Endothelial cell of umbilical vein (primary cell): ENCODE results near the gene CD248. TPM values are rescaled to one million over a fixed set of nuclear protein-coding genes. Genes with fewer than 3 reads are reported as not detected.
"Not testable (repeated sequence)": the region's sequence is repeated elsewhere in the genome, so short reads cannot be mapped to it uniquely, and the experiment has no call there.

ENCODE experiments used
- BruUV-seq: library from RNA; stranded (reverse); fragments of 400-500 nt; replicated peaks from 2 replicates; lab custom pipeline; 2021; lab: Mats Ljungman, UMichigan
- CTCF ChIA-PET: fragments of 300-600, 350-600 bp; sonication (Branson Sonifier 250); formaldehyde crosslinking; loops from one replicate; lab custom pipeline; 2021; ENCODE audit warnings: antibody characterized with exemption, inconsistent platforms; lab: Charles Lee
- POLR2A ChIA-PET: fragments of 300-600, 350-600 bp; sonication (Branson Sonifier 250); formaldehyde crosslinking; loops from one replicate; lab custom pipeline; 2021; ENCODE audit warnings: antibody characterized with exemption, inconsistent platforms; lab: Charles Lee
- DNase-seq: peaks from one replicate; pipeline ENCODE4 v3.0.0-alpha.2; 2011; ENCODE audit warnings: low read depth, low spot score
- FAIRE-seq: peaks from 2 replicates; lab custom pipeline; 2011; peaks lifted over from hg19 to GRCh38; lab: Jason Lieb, UNC
- H2AFZ ChIP-seq: 2 replicates; pipeline ENCODE4 v1.6.0; 2012; ENCODE audit warnings: low read depth, low read length, control low read depth, inconsistent platforms
- H3K27ac ChIP-seq: 2 replicates; pipeline ENCODE4 v1.5.1; 2011; ENCODE audit warnings: low read depth, mild to moderate bottlenecking, control low read depth, low read length, moderate library complexity; ENCODE audit not compliant: insufficient read depth
- H3K27me3 ChIP-seq, 2 experiments: 2 replicates each; pipeline versions ENCODE4 v1.6.0 to v1.6.1; 2011; ENCODE audit warnings: low read length in 2 of 2, mixed read lengths in 1 of 2; ENCODE audit not compliant: control insufficient read depth in 2 of 2, insufficient read depth in 2 of 2
- H3K36me3 ChIP-seq, 2 experiments: 2 replicates in 1 of 2; 3 replicates in 1 of 2; pipeline ENCODE4 v1.5.1; 2011; ENCODE audit warnings: low read length in 2 of 2, mild to moderate bottlenecking in 1 of 2, moderate library complexity in 1 of 2; ENCODE audit not compliant: control insufficient read depth in 2 of 2, insufficient read depth in 2 of 2; ENCODE audit errors: extremely low read depth in 1 of 2
- H3K4me1 ChIP-seq: 3 replicates; pipeline ENCODE4 v1.5.1; 2011; ENCODE audit warnings: mild to moderate bottlenecking, low read length; ENCODE audit not compliant: control insufficient read depth, insufficient read depth; ENCODE audit errors: extremely low read depth
- H3K4me2 ChIP-seq: 2 replicates; pipeline ENCODE4 v1.6.1; 2011; ENCODE audit warnings: low read length, control low read depth, mixed read lengths; ENCODE audit not compliant: insufficient read depth
- H3K4me3 ChIP-seq, 3 experiments: fragments of 200-600 bp in 1 of 3; sonication (generic), shearing (Covaris generic) in 1 of 3; replicated peaks in 1 of 3; 2 replicates each; pipeline ENCODE4 v1.5.1; 2011 to 2016; ENCODE audit warnings: control low read depth in 3 of 3, low read length in 3 of 3, mild to moderate bottlenecking in 2 of 3, inconsistent platforms in 1 of 3, low read depth in 1 of 3, moderate library complexity in 1 of 3; ENCODE audit not compliant: insufficient read depth in 1 of 3
- H3K79me2 ChIP-seq: 2 replicates; pipeline ENCODE4 v1.6.0; 2012; ENCODE audit warnings: low read length, inconsistent platforms; ENCODE audit not compliant: control insufficient read depth, insufficient read depth
- H3K9ac ChIP-seq: replicated peaks from 2 replicates; pipeline ENCODE3; 2011; ENCODE audit warnings: low read length, control low read depth; ENCODE audit not compliant: insufficient read depth; ENCODE audit errors: extremely low read depth
- H3K9me1 ChIP-seq: replicated peaks from 3 replicates; pipeline ENCODE4 v1.6.0; 2011; ENCODE audit warnings: mild to moderate bottlenecking, low read length; ENCODE audit not compliant: control insufficient read depth, insufficient read depth; ENCODE audit errors: extremely low read depth
- H3K9me3 ChIP-seq: replicated peaks from 2 replicates; pipeline ENCODE4 v1.5.1; 2012; ENCODE audit warnings: low read length, inconsistent platforms; ENCODE audit not compliant: control insufficient read depth, insufficient read depth
- H4K20me1 ChIP-seq: replicated peaks from 2 replicates; pipeline ENCODE3; 2011; ENCODE audit warnings: mild to moderate bottlenecking, low read length; ENCODE audit not compliant: control insufficient read depth, insufficient read depth; ENCODE audit errors: extremely low read depth
- GATA2 ChIP-seq: IDR thresholded peaks from 2 replicates; pipeline ENCODE4 v1.7.0; 2011; ENCODE audit warnings: low read depth, mild to moderate bottlenecking, moderate library complexity, mixed read lengths, low read length; ENCODE audit not compliant: insufficient read length, insufficient read depth
- dilution Hi-C: fragments of 300-500 bp; cut with MboI; formaldehyde crosslinking; loops from one replicate; pipeline ENCODE4 v1.15.0; 2019; ENCODE audit warnings: low sequenced_read_pairs; ENCODE audit not compliant: extremely low pct_ligation_motif_present
- intact Hi-C: fragments of 100-400 bp; cut with micrococcal nuclease; formaldehyde crosslinking; loops from one replicate; pipeline ENCODE4 v1.10.0; 2022
- polyA plus RNA-seq, 4 experiments: library from polyadenylated mRNA; depleted of rRNA in 3 of 4; stranded (reverse) in 3 of 4; unstranded in 1 of 4; fragments of >200 nt; gene quantifications; 2 replicates each; pipeline versions ENCODE4 v1.2.1 to v1.2.3, GENCODE V29; 2011 to 2012; ENCODE audit warnings: missing spikeins in 1 of 4
- total RNA-seq: library from RNA; stranded (reverse); gene quantifications from 2 replicates; pipeline ENCODE4 v1.2.3, GENCODE V29; 2021
- TF ChIP-seq, protein P1 (sequence below), 2 donors: IDR thresholded peaks; 1 replicate in 1 of 2; 2 replicates in 1 of 2; pipeline ENCODE4 v1.5.1; 2011; ENCODE audit warnings: low read length in 2 of 2, mild to moderate bottlenecking in 2 of 2, moderate library complexity in 2 of 2, control low read depth in 1 of 2, inconsistent platforms in 1 of 2, low read depth in 1 of 2; ENCODE audit not compliant: insufficient read depth in 1 of 2; ENCODE audit errors: extremely low read depth in 1 of 2

CD248 gene
- total and polyA plus RNA-seq, 2 donors (not counting 3 experiments of a cell fraction or from before 2014, with no cell fraction given) = 0.10 TPM; not detected in 1

GRCh38 chr11:66311470-66311964, 5.3 kb downstream of the CD248 start:
- no peak overlapping the region for H3K27ac ChIP-seq
- CTCF ChIA-PET = interaction anchor here (0.6 to 9.5 kb wide), 30 partner anchors 11 to 150 kb away, joined by 3 to 225 read pairs (median 5); partner anchors contain the start of genes B4GAT1, BRMS1, MRPL11 and RIN1
- no peaks in the 10 kb centered on the region for H3K9me1 ChIP-seq
- dilution Hi-C loops (no loop called here), intact Hi-C loops (loop anchor here (5.0 kb wide), 1 partner anchor 126 kb away; the partner anchor contains the start of gene MRPL11)
- peaks cover 4% of the 10 kb centered on the region for H3K4me1 ChIP-seq
- POLR2A ChIA-PET = interaction anchor here (0.9 to 2.1 kb wide), 3 partner anchors 15 to 24 kb away, joined by 3 to 8 read pairs (median 4); partner anchors contain the start of genes RIN1 and YIF1A
- H4K20me1 ChIP-seq = no peaks in the 10 kb centered on the region
- no peaks in the 10 kb centered on the region for H3K79me2 ChIP-seq
- no peak for DNase-seq
- peak overlapping the region; percentile 93 for H3K4me2 ChIP-seq
- no peak for TF ChIP-seq GATA2
- TF ChIP-seq, protein P1, sequence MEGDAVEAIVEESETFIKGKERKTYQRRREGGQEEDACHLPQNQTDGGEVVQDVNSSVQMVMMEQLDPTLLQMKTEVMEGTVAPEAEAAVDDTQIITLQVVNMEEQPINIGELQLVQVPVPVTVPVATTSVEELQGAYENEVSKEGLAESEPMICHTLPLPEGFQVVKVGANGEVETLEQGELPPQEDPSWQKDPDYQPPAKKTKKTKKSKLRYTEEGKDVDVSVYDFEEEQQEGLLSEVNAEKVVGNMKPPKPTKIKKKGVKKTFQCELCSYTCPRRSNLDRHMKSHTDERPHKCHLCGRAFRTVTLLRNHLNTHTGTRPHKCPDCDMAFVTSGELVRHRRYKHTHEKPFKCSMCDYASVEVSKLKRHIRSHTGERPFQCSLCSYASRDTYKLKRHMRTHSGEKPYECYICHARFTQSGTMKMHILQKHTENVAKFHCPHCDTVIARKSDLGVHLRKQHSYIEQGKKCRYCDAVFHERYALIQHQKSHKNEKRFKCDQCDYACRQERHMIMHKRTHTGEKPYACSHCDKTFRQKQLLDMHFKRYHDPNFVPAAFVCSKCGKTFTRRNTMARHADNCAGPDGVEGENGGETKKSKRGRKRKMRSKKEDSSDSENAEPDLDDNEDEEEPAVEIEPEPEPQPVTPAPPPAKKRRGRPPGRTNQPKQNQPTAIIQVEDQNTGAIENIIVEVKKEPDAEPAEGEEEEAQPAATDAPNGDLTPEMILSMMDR (IDR thresholded peaks at IDR 0.05; ENCODE audit: extremely low read depth in 1 of 2, insufficient read depth in 1 of 2, low read depth in 1 of 2, low read length in 2 of 2) = peak in 1 of 2 donors; percentile 89
- H3K36me3 ChIP-seq = no peaks in the 10 kb centered on the region
- peak overlapping the region; percentile 35 to 82 (median 79) for H3K4me3 ChIP-seq
- H3K9ac ChIP-seq = peak overlapping the region; percentile 56
- H3K9me3 ChIP-seq = no peaks in the 10 kb centered on the region
- FAIRE-seq = no peak
- H3K27me3 ChIP-seq = peaks cover 0 to 5% of the 10 kb centered on the region in 2 experiments
- H2AFZ ChIP-seq = peak overlapping the region; percentile 99
- BruUV-seq = no TSS peak

GRCh38 chr11:66310803-66311440, 5.9 kb downstream of the CD248 start:
- BruUV-seq, H3K9ac ChIP-seq, H2AFZ ChIP-seq, H3K4me1 ChIP-seq, H3K9me1 ChIP-seq, DNase-seq, H3K4me2 ChIP-seq, H3K4me3 ChIP-seq, dilution Hi-C loops, FAIRE-seq, H3K79me2 ChIP-seq, H3K9me3 ChIP-seq, H3K27ac ChIP-seq, H3K27me3 ChIP-seq, H4K20me1 ChIP-seq, H3K36me3 ChIP-seq: not testable (repeated sequence)
- intact Hi-C loops = loop anchor here (5.0 kb wide), 1 partner anchor 126 kb away; the partner anchor contains the start of gene MRPL11
- ChIA-PET POLR2A (interaction anchor here (2.1 kb wide), 1 partner anchor 22 kb away, joined by 8 read pairs; the partner anchor contains the start of gene YIF1A), CTCF (interaction anchor here (0.6 to 9.5 kb wide), 29 partner anchors 10 to 137 kb away, joined by 3 to 225 read pairs (median 5); partner anchors contain the start of genes B4GAT1, BRMS1, MRPL11 and RIN1)
